HEK293 (cell line): ENCODE measurements around the gene MS4A12.

Experiments used
- CTCF ChIP-seq: fragments of 450-650 bp; formaldehyde crosslinking; IDR thresholded peaks from 2 replicates; pipeline ENCODE4 v1.5.1; 2016; ENCODE audit warnings: missing biosample characterization, missing genetic modification characterization
- GFI1B ChIP-seq: fragments of 450-650 bp; formaldehyde crosslinking; IDR thresholded peaks from 2 replicates; pipeline ENCODE4 v1.5.1; 2016; ENCODE audit warnings: missing biosample characterization, missing genetic modification characterization
- GLIS1 ChIP-seq: fragments of 450-650 bp; formaldehyde crosslinking; IDR thresholded peaks from 2 replicates; pipeline ENCODE4 v1.5.1; 2016; ENCODE audit warnings: missing biosample characterization, missing genetic modification characterization
- OVOL3 ChIP-seq: fragments of 450-650 bp; formaldehyde crosslinking; IDR thresholded peaks from 2 replicates; pipeline ENCODE4 v1.5.1; 2016; ENCODE audit warnings: missing biosample characterization, missing genetic modification characterization
- TCF7L2 ChIP-seq: IDR thresholded peaks from 2 replicates; pipeline ENCODE4 v1.6.1; 2011; ENCODE audit warnings: low read depth, mild to moderate bottlenecking, inconsistent platforms, low read length, moderate library complexity, borderline replicate concordance
- ZBTB26 ChIP-seq: fragments of 450-650 bp; formaldehyde crosslinking; optimal IDR thresholded peaks from 2 replicates; pipeline ENCODE3; 2016; ENCODE audit warnings: missing biosample characterization, mild to moderate bottlenecking, missing genetic modification characterization
- ZNF302 ChIP-seq: fragments of 450-650 bp; formaldehyde crosslinking; IDR thresholded peaks from 2 replicates; pipeline ENCODE4 v1.5.1; 2016; ENCODE audit warnings: missing biosample characterization, missing genetic modification characterization, low read depth
- ZNF366 ChIP-seq: fragments of 450-650 bp; formaldehyde crosslinking; conservative IDR thresholded peaks from 2 replicates; pipeline ENCODE4 v1.5.1; 2016; ENCODE audit warnings: missing biosample characterization, missing genetic modification characterization
- ZNF404 ChIP-seq: fragments of 450-650 bp; formaldehyde crosslinking; IDR thresholded peaks from 2 replicates; pipeline ENCODE4 v1.5.1; 2017; ENCODE audit warnings: missing biosample characterization, missing genetic modification characterization
- ZNF530 ChIP-seq: fragments of 450-650 bp; formaldehyde crosslinking; IDR thresholded peaks from 2 replicates; pipeline ENCODE4 v1.5.1; 2016; ENCODE audit warnings: low read depth, missing biosample characterization, missing genetic modification characterization
- ZNF747 ChIP-seq: fragments of 450-650 bp; formaldehyde crosslinking; IDR thresholded peaks from 2 replicates; pipeline ENCODE4 v1.5.1; 2016; ENCODE audit warnings: missing biosample characterization, missing genetic modification characterization

GRCh38 chr11:60492488-60493009, at the start of gene MS4A12:
- TF ChIP-seq CTCF (tag by site-specific recombination) (no peak), ZNF530 (no peak), TCF7L2 (no peak), ZNF302 (tag by site-specific recombination) (no peak), ZNF404 (tag by site-specific recombination) (no peak), GLIS1 (tag by site-specific recombination) (no peak), GFI1B (tag by site-specific recombination) (no peak), ZNF747 (tag by site-specific recombination) (no peak), ZNF366 (no peak), ZBTB26 (no peak), OVOL3 (tag by site-specific recombination) (no peak)
